HepG2 (cell line): Measurements from ENCODE around the gene SERTAD1. TPM values are rescaled to one million over a fixed set of nuclear protein-coding genes. Genes with fewer than 3 reads are reported as not detected.

Experiments
- CEBPB ChIP-seq: IDR thresholded peaks from 2 replicates; pipeline ENCODE4 v1.6.1; 2011; ENCODE audit warnings: low read depth, low read length, improper control_type of control experiment, borderline replicate concordance
- CHCHD3 ChIP-seq: sonication (generic); formaldehyde crosslinking; IDR thresholded peaks from 2 replicates; pipeline ENCODE4 v1.8.0; 2022; ENCODE audit warnings: mild to moderate bottlenecking, missing genetic modification reagents, moderate library complexity
- FOXJ3 ChIP-seq: sonication (generic); formaldehyde crosslinking; IDR thresholded peaks from 2 replicates; pipeline ENCODE4 v1.4.0; 2020; ENCODE audit warnings: missing genetic modification reagents, mild to moderate bottlenecking, borderline replicate concordance
- GATA4 ChIP-seq: sonication (generic); IDR thresholded peaks from 2 replicates; pipeline ENCODE4 v1.6.1; 2016; ENCODE audit warnings: antibody characterized with exemption, low read depth, borderline replicate concordance
- HNF4A ChIP-seq: sonication (generic); formaldehyde crosslinking; IDR thresholded peaks from 2 replicates; pipeline ENCODE4 v1.4.0; 2020; ENCODE audit warnings: missing genetic modification reagents
- KDM1A ChIP-seq: IDR thresholded peaks from 2 replicates; pipeline ENCODE4 v1.6.1; 2016; ENCODE audit warnings: missing compliant biosample characterization
- RFXANK ChIP-seq: IDR thresholded peaks from 2 replicates; pipeline ENCODE4 v1.6.1; 2016
- TCF7 ChIP-seq: sonication (generic); IDR thresholded peaks from 2 replicates; pipeline ENCODE4 v1.6.1; 2016; ENCODE audit warnings: antibody characterized with exemption, low read depth
- ZBTB1 ChIP-seq: sonication (generic); formaldehyde crosslinking; IDR thresholded peaks from 2 replicates; pipeline ENCODE4 v1.4.0; 2020; ENCODE audit warnings: missing genetic modification reagents, borderline replicate concordance
- ZC3H13 ChIP-seq: sonication (generic); formaldehyde crosslinking; IDR thresholded peaks from 2 replicates; pipeline ENCODE4 v1.8.1; 2023; ENCODE audit warnings: mild to moderate bottlenecking, missing genetic modification reagents, moderate library complexity
- ZFYVE20 ChIP-seq: sonication (generic); formaldehyde crosslinking; IDR thresholded peaks from 2 replicates; pipeline ENCODE4 v1.8.0; 2023; ENCODE audit warnings: low read depth, mild to moderate bottlenecking, moderate library complexity, missing genetic modification reagents, borderline replicate concordance
- ZKSCAN5 ChIP-seq: sonication (generic); formaldehyde crosslinking; IDR thresholded peaks from 2 replicates; pipeline ENCODE4 v1.5.1; 2020; ENCODE audit warnings: mild to moderate bottlenecking, missing genetic modification reagents
- ZNF232 ChIP-seq: sonication (generic); formaldehyde crosslinking; IDR thresholded peaks from 2 replicates; pipeline ENCODE4 v1.4.0; 2020; ENCODE audit warnings: missing genetic modification reagents, borderline replicate concordance
- ZNF572 ChIP-seq: sonication (generic); formaldehyde crosslinking; IDR thresholded peaks from 2 replicates; pipeline ENCODE4 v1.5.1; 2020; ENCODE audit warnings: mild to moderate bottlenecking, missing genetic modification reagents
- ZNF674 ChIP-seq: sonication (generic); formaldehyde crosslinking; IDR thresholded peaks from 2 replicates; pipeline ENCODE4 v1.5.0; 2020; ENCODE audit warnings: low read depth, mild to moderate bottlenecking, missing genetic modification reagents
- ZNF747 ChIP-seq: sonication (generic); formaldehyde crosslinking; IDR thresholded peaks from 2 replicates; pipeline ENCODE4 v1.8.1; 2023; ENCODE audit warnings: missing genetic modification reagents, mild to moderate bottlenecking, borderline replicate concordance
- polyA plus RNA-seq, 8 experiments: library from polyadenylated mRNA; depleted of rRNA in 3 of 8; stranded (reverse) in 7 of 8; unstranded in 1 of 8; fragments of >200 nt; fragmentation: Illumina TruSeq in 4 of 8; extraction: Trizol in 4 of 8; gene quantifications; 2 replicates each; pipeline versions ENCODE4 v1.2.1 to v1.2.3, GENCODE V29; 2011 to 2016; ENCODE audit warnings: low read depth in 4 of 8, missing spikeins in 1 of 8, mixed read lengths in 1 of 8; ENCODE audit not compliant: insufficient read depth in 1 of 8
- total RNA-seq, 5 experiments: library from RNA; depleted of rRNA; stranded (reverse); fragments of >200 nt; fragmentation: Illumina TruSeq; extraction: Trizol; gene quantifications; 2 replicates each; pipeline ENCODE4 v1.2.3, GENCODE V29; 2016; ENCODE audit warnings: low read depth in 1 of 5
- TF ChIP-seq, protein P1 (sequence below): IDR thresholded peaks from 2 replicates; pipeline ENCODE4 v1.6.1; 2016; ENCODE audit warnings: missing biosample characterization, missing genetic modification reagents, low read depth
- TF ChIP-seq, protein P2 (sequence below): sonication (generic); formaldehyde crosslinking; IDR thresholded peaks from 2 replicates; pipeline ENCODE4 v1.4.0; 2020; ENCODE audit warnings: mild to moderate bottlenecking, low read depth, missing genetic modification reagents
- TF ChIP-seq, protein P3 (sequence below): sonication (generic); formaldehyde crosslinking; IDR thresholded peaks from 2 replicates; pipeline ENCODE4 v1.4.0; 2020; ENCODE audit warnings: missing genetic modification reagents
- TF ChIP-seq, protein P4 (sequence below): IDR thresholded peaks from 2 replicates; pipeline ENCODE4 v1.6.1; 2016; ENCODE audit warnings: mild to moderate bottlenecking
- TF ChIP-seq, protein P5 (sequence below): IDR thresholded peaks from 2 replicates; pipeline ENCODE4 v1.6.1; 2012; ENCODE audit warnings: low read depth, low read length, improper control_type of control experiment

SERTAD1 gene
- total and polyA plus RNA-seq, 2 of the 13 experiments (the other 11 are each of a cell fraction or from before 2014, with no cell fraction given), result 4.3 to 4.5 TPM

DNA sequence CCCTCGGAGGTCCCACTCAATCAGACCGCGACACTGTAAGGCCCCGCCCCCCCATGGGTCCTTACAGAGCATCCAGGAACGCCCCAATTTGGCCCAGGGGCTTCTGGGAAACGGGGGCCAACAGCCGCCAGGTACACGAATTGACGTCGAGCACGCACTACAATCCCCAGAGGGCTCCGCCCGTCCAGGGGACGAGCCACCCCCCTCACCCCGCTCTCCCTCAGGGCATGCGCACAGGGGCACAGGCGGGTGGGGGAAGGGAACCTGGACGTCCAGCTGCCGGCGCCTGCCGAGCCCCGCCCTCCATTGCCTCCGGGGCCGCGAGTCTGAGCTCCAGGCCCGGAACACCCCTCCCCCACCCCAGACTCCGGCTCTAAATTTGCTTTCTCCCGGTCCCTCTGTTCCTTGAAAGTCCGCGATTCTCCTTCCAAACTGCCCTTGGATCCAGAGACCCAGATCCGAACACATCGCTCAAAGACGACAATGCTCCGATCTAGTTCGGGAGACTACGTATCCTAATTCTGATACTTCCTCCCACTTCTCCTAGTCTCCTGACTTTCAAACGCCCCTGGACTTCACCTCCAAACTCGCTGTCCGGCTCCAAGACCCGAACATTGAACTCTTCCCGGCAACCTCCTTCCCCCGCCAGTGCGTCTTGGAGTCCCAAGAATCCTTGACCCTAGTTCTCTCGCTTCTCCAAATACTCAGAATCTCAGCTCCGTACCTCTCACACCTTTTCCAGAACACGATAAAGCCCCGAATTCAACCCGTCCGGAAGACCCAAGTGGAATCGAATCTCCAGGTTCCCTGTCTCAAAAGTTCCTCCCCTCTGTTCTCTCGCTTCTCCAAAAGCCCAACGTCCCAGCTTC lies 17.6 kb upstream of the SERTAD1 start (continued):
- TF ChIP-seq, protein P1, sequence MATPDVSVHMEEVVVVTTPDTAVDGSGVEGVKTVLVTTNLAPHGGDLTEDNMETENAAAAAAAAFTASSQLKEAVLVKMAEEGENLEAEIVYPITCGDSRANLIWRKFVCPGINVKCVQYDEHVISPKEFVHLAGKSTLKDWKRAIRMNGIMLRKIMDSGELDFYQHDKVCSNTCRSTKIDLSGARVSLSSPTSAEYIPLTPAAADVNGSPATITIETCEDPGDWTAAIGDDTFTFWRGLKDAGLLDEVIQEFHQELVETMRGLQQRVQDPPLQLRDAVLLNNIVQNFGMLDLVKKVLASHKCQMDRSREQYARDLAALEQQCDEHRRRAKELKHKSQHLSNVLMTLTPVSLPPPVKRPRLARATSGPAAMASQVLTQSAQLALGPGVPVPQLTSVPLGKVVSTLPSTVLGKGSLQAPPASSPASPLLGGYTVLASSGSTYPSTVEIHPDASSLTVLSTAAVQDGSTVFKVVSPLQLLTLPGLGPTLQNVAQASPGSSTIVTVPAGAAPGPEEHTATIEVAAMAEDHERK (CRISPR knock-in tag), result peak; percentile 66; the same call in 1 of the 2 replicates
- TF ChIP-seq, protein P2, sequence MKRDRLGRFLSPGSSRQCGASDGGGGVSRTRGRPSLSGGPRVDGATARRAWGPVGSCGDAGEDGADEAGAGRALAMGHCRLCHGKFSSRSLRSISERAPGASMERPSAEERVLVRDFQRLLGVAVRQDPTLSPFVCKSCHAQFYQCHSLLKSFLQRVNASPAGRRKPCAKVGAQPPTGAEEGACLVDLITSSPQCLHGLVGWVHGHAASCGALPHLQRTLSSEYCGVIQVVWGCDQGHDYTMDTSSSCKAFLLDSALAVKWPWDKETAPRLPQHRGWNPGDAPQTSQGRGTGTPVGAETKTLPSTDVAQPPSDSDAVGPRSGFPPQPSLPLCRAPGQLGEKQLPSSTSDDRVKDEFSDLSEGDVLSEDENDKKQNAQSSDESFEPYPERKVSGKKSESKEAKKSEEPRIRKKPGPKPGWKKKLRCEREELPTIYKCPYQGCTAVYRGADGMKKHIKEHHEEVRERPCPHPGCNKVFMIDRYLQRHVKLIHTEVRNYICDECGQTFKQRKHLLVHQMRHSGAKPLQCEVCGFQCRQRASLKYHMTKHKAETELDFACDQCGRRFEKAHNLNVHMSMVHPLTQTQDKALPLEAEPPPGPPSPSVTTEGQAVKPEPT (CRISPR knock-in tag), result no peak
- TF ChIP-seq ZNF232 (CRISPR knock-in tag) (no peak), ZNF747 (CRISPR knock-in tag) (0 out of 2 replicates have a peak, but pooled peaks have one; percentile 37), ZBTB1 (CRISPR knock-in tag) (no peak), CEBPB (no peak), GATA4 (no peak), ZNF674 (no peak), ZFYVE20 (CRISPR knock-in tag) (no peak), ZKSCAN5 (CRISPR knock-in tag) (no peak), ZNF572 (CRISPR knock-in tag) (no peak), HNF4A (CRISPR knock-in tag) (peak; percentile 8; the same call in 1 of the 2 replicates), RFXANK (CRISPR knock-in tag) (no peak), CHCHD3 (CRISPR knock-in tag) (no peak), FOXJ3 (CRISPR knock-in tag) (no peak), TCF7 (no peak), ZC3H13 (CRISPR knock-in tag) (no peak), KDM1A (no peak)
- TF ChIP-seq, protein P3, sequence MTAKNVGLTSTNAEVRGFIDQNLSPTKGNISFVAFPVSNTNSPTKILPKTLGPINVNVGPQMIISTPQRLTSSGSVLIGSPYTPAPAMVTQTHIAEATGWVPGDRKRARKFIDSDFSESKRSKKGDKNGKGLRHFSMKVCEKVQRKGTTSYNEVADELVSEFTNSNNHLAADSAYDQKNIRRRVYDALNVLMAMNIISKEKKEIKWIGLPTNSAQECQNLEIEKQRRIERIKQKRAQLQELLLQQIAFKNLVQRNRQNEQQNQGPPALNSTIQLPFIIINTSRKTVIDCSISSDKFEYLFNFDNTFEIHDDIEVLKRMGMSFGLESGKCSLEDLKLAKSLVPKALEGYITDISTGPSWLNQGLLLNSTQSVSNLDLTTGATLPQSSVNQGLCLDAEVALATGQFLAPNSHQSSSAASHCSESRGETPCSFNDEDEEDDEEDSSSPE, result peak; percentile 73
- TF ChIP-seq, protein P4, sequence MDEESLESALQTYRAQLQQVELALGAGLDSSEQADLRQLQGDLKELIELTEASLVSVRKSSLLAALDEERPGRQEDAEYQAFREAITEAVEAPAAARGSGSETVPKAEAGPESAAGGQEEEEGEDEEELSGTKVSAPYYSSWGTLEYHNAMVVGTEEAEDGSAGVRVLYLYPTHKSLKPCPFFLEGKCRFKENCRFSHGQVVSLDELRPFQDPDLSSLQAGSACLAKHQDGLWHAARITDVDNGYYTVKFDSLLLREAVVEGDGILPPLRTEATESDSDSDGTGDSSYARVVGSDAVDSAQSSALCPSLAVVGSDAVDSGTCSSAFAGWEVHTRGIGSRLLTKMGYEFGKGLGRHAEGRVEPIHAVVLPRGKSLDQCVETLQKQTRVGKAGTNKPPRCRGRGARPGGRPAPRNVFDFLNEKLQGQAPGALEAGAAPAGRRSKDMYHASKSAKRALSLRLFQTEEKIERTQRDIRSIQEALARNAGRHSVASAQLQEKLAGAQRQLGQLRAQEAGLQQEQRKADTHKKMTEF (CRISPR knock-in tag), result no peak; the same call in none of the 2 replicates
- TF ChIP-seq, protein P5, sequence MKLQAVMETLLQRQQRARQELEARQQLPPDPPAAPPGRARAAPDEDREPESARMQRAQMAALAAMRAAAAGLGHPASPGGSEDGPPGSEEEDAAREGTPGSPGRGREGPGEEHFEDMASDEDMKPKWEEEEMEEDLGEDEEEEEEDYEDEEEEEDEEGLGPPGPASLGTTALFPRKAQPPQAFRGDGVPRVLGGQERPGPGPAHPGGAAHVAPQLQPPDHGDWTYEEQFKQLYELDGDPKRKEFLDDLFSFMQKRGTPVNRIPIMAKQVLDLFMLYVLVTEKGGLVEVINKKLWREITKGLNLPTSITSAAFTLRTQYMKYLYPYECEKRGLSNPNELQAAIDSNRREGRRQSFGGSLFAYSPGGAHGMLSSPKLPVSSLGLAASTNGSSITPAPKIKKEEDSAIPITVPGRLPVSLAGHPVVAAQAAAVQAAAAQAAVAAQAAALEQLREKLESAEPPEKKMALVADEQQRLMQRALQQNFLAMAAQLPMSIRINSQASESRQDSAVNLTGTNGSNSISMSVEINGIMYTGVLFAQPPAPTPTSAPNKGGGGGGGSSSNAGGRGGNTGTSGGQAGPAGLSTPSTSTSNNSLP, result peak; percentile 16; the same call in 1 of the 2 replicates
